ENCODE data around the gene GJA4. TPM values are rescaled to one million over a fixed set of nuclear protein-coding genes. Genes with fewer than 3 reads are reported as not detected.

GJA4 gene
- total RNA-seq, 1 donor from 2014 or later: 21.4 TPM

DNA sequence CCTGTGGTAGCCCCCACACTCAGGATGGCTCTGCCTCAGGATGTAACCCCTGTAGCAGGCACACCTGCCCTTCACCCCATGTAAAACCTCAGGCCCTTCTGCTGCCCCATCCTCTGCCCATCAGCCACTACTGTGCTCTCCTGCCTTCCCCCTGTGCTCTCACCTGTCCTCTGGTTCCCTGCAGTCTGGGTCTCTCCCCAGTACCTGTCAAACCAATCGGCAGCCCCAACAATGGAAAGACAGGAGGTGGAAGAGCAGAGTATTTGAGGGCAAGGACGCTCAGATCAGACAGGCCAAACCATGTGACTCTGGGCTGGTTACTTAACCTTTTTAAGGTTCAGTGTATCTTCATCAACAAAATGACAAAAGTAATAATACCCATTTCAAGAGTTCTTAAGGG lies 35.8 kb downstream of the GJA4 start:
- H3K27me3 ChIP-seq (ENCODE audit: control insufficient read depth in 3 of 3, insufficient read depth in 3 of 3, low read length in 3 of 3): no peaks in the 10 kb centered on the region
- H3K4me3 ChIP-seq (ENCODE audit: low read length in 3 of 3): no peak overlapping the region
- no peaks in the 10 kb centered on the region for H3K9me3 ChIP-seq (ENCODE audit: control insufficient read depth in 3 of 3, low read length in 3 of 3)
- H3K9ac ChIP-seq (ENCODE audit: low read depth in 1 of 3, low read length in 3 of 3): no peak overlapping the region
- H3K36me3 ChIP-seq (ENCODE audit: control insufficient read depth in 3 of 3, insufficient read depth in 3 of 3, low read length in 3 of 3): no peaks in the 10 kb centered on the region
- H3K27ac ChIP-seq (ENCODE audit: low read depth, low read length): no peak overlapping the region
- H3K4me1 ChIP-seq (ENCODE audit: control insufficient read depth in 3 of 3, insufficient read depth in 3 of 3, low read length in 3 of 3): peaks cover 0 to 6% (median 4%) of the 10 kb centered on the region in 3 donors

GRCh38 chr1:34829250-34829649 lies 36.5 kb downstream of the GJA4 start:
- H3K36me3 ChIP-seq (ENCODE audit: control insufficient read depth in 3 of 3, insufficient read depth in 3 of 3, low read length in 3 of 3): no peaks in the 10 kb centered on the region
- no peak overlapping the region for H3K9ac ChIP-seq (ENCODE audit: low read depth in 1 of 3, low read length in 3 of 3)
- H3K9me3 ChIP-seq (ENCODE audit: control insufficient read depth in 3 of 3, low read length in 3 of 3): no peaks in the 10 kb centered on the region
- peak overlapping the region; percentile 9 for H3K27ac ChIP-seq (ENCODE audit: low read depth, low read length)
- peaks cover 0 to 6% (median 4%) of the 10 kb centered on the region in 3 donors for H3K4me1 ChIP-seq (ENCODE audit: control insufficient read depth in 3 of 3, insufficient read depth in 3 of 3, low read length in 3 of 3)
- H3K4me3 ChIP-seq (ENCODE audit: low read length in 3 of 3): no peak overlapping the region
- H3K27me3 ChIP-seq (ENCODE audit: control insufficient read depth in 3 of 3, insufficient read depth in 3 of 3, low read length in 3 of 3): no peaks in the 10 kb centered on the region

DNA sequence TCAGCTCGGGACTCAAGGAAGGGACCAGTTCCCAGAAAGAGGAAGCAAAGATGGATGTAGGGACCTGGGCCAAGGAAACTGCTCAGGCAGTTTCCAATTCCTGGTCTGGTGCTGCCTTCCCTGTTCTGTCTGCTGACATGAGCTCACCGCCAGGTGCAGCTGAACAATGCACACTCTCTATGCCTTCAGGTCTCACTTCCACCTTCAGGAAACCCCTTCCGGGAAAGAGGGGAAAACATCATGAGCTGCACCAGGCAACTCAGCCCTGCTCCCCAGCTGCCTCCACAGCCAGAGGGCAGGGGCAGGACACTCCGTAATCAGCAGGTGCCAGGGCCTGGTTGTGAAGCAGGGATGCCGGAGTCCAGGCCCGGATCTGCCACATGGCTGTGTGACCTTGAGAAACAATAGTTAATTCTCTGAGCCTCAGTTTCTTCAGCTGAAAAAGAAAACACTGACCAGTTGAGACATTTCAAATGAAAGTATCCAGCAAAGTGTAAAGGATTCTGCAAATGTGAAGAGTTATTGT lies 39.0 kb downstream of the GJA4 start:
- Histone ChIP-seq H3K27ac (ENCODE audit: low read depth, low read length) (no peak overlapping the region), H3K27me3 (ENCODE audit: control insufficient read depth in 3 of 3, insufficient read depth in 3 of 3, low read length in 3 of 3) (no peaks in the 10 kb centered on the region), H3K36me3 (ENCODE audit: control insufficient read depth in 3 of 3, insufficient read depth in 3 of 3, low read length in 3 of 3) (no peaks in the 10 kb centered on the region), H3K9ac (ENCODE audit: low read depth in 1 of 3, low read length in 3 of 3) (no peak overlapping the region), H3K4me3 (ENCODE audit: low read length in 3 of 3) (no peak overlapping the region), H3K4me1 (ENCODE audit: control insufficient read depth in 3 of 3, insufficient read depth in 3 of 3, low read length in 3 of 3) (peaks cover 5 to 14% (median 11%) of the 10 kb centered on the region in 3 donors), H3K9me3 (ENCODE audit: control insufficient read depth in 3 of 3, low read length in 3 of 3) (no peaks in the 10 kb centered on the region)

DNA sequence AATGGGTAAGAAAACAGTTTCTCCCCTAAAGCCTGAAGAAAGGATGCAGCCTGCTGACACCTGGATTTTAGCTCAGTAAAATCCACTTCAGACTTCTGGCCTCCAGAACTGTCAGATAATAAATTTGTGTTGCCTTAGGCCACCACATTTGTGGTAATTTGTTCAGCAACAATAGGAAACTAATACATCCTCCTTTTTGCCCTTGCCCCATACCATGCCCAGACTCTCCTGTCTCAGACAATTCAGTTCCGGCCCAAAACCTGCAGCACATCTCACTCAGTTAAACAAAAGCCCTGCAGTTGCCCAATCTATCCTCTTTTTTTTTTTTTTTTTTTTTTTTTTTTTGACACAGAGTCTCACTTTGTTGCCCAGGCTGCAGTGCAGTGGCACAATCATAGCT lies 40.9 kb downstream of the GJA4 start:
- Histone ChIP-seq H3K27me3 (ENCODE audit: control insufficient read depth in 3 of 3, insufficient read depth in 3 of 3, low read length in 3 of 3) (no peaks in the 10 kb centered on the region), H3K9ac (ENCODE audit: low read depth in 1 of 3, low read length in 3 of 3) (no peak overlapping the region), H3K27ac (ENCODE audit: low read depth, low read length) (no peak overlapping the region), H3K4me3 (ENCODE audit: low read length in 3 of 3) (no peak overlapping the region), H3K36me3 (ENCODE audit: control insufficient read depth in 3 of 3, insufficient read depth in 3 of 3, low read length in 3 of 3) (no peaks in the 10 kb centered on the region), H3K9me3 (ENCODE audit: control insufficient read depth in 3 of 3, low read length in 3 of 3) (no peaks in the 10 kb centered on the region), H3K4me1 (ENCODE audit: control insufficient read depth in 3 of 3, insufficient read depth in 3 of 3, low read length in 3 of 3) (peaks cover 7 to 16% (median 15%) of the 10 kb centered on the region in 3 donors)

DNA sequence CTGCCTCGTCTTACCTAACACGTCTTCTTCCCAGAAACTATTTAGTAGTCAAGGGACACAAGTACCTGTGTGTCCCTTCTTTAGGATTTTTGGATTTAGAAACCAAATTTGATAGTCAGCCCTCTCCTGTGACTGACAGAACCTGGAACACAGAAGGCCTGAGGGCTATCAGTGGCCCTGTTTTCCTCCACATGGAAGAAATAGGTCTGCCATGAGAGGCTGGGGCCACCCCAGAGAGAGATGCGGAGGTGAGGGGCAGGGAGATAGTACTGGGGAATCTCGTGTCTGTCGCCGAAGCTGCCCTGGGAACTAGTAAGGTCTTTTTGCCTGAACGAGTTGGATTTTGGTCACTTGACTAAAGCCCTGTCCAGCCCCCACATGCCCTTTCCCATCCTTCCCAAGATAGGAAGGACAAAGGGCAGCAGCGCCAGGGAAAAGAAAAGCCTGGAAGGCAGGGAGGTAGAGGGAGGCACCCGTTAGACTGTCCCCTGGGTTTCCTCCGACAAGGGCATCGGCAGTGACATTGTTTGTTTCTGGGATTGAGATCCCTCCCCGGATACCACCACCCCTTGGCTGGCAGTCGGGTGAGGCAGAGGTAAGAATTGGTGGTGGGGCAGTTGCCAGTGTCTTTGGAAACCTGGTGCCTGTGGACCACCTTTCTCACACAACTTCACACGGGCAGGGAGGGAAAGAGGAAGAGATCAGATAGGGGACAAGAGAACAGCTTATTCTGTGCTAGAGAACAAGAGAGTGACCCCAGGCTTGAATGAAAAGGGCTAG lies 46.9 kb downstream of the GJA4 start:
- H3K4me3 ChIP-seq (ENCODE audit: low read length in 3 of 3): no peak overlapping the region
- peaks cover 12 to 35% (median 32%) of the 10 kb centered on the region in 3 donors for H3K4me1 ChIP-seq (ENCODE audit: control insufficient read depth in 3 of 3, insufficient read depth in 3 of 3, low read length in 3 of 3)
- H3K9me3 ChIP-seq (ENCODE audit: control insufficient read depth in 3 of 3, low read length in 3 of 3): no peaks in the 10 kb centered on the region
- H3K36me3 ChIP-seq (ENCODE audit: control insufficient read depth in 3 of 3, insufficient read depth in 3 of 3, low read length in 3 of 3): no peaks in the 10 kb centered on the region
- H3K27me3 ChIP-seq (ENCODE audit: control insufficient read depth in 3 of 3, insufficient read depth in 3 of 3, low read length in 3 of 3): no peaks in the 10 kb centered on the region
- no peak overlapping the region for H3K9ac ChIP-seq (ENCODE audit: low read depth in 1 of 3, low read length in 3 of 3)
- H3K27ac ChIP-seq (ENCODE audit: low read depth, low read length): no peak overlapping the region

DNA sequence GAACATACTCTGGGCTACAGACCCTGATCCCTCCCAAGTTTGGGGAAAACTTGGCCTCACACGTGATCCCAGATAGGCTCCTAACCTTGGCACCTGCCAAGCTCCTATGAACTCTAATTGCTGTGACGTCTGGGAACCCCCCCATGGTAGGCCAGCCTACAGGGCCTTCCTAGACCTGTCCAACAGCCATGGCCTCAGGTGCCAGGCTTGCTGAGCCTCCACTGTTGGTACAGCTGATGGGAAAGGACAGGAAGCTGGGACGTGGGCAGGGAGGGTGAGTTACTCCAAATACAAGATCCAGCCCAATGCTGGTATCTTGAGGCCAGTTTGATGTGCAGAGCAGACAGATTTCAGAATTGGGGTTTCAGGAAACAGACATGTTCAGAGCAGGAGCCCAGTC lies 47.6 kb downstream of the GJA4 start:
- Histone ChIP-seq H3K9ac (ENCODE audit: low read depth in 1 of 3, low read length in 3 of 3) (no peak overlapping the region), H3K9me3 (ENCODE audit: control insufficient read depth in 3 of 3, low read length in 3 of 3) (no peaks in the 10 kb centered on the region), H3K27ac (ENCODE audit: low read depth, low read length) (no peak overlapping the region), H3K27me3 (ENCODE audit: control insufficient read depth in 3 of 3, insufficient read depth in 3 of 3, low read length in 3 of 3) (no peaks in the 10 kb centered on the region), H3K36me3 (ENCODE audit: control insufficient read depth in 3 of 3, insufficient read depth in 3 of 3, low read length in 3 of 3) (no peaks in the 10 kb centered on the region), H3K4me3 (ENCODE audit: low read length in 3 of 3) (no peak overlapping the region), H3K4me1 (ENCODE audit: control insufficient read depth in 3 of 3, insufficient read depth in 3 of 3, low read length in 3 of 3) (peaks cover 19 to 36% (median 35%) of the 10 kb centered on the region in 3 donors)

DNA sequence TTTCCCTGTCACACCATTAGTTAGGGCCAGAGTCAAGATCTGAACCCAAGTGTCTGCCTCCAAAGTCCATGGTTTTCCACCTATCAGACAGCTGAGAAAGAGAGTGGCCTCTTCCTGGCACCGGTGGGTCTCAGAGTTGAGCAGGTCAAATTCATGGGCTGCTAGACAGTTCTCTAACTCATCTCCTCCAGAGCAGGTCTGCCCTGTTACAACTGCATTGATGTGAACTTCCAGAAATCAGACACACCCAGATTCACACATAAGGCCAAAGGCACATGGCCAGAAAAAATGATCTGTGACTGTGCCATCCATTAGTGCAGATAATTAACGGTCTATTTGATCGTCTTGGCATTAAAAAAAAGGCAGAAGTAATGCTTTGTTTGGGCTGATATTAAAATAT lies 49.3 kb downstream of the GJA4 start:
- Histone ChIP-seq H3K4me1 (ENCODE audit: control insufficient read depth in 3 of 3, insufficient read depth in 3 of 3, low read length in 3 of 3) (peaks cover 16 to 34% (median 30%) of the 10 kb centered on the region in 3 donors), H3K9ac (ENCODE audit: low read depth in 1 of 3, low read length in 3 of 3) (no peak overlapping the region), H3K36me3 (ENCODE audit: control insufficient read depth in 3 of 3, insufficient read depth in 3 of 3, low read length in 3 of 3) (no peaks in the 10 kb centered on the region), H3K9me3 (ENCODE audit: control insufficient read depth in 3 of 3, low read length in 3 of 3) (no peaks in the 10 kb centered on the region), H3K27ac (ENCODE audit: low read depth, low read length) (no peak overlapping the region), H3K27me3 (ENCODE audit: control insufficient read depth in 3 of 3, insufficient read depth in 3 of 3, low read length in 3 of 3) (no peaks in the 10 kb centered on the region), H3K4me3 (ENCODE audit: low read length in 3 of 3) (no peak overlapping the region)

- Histone ChIP-seq H3K4me1 (ENCODE audit: control insufficient read depth in 3 of 3, insufficient read depth in 3 of 3, low read length in 3 of 3) (peaks cover 18 to 33% (median 30%) of the 10 kb centered on the region in 3 donors), H3K9me3 (ENCODE audit: control insufficient read depth in 3 of 3, low read length in 3 of 3) (no peaks in the 10 kb centered on the region), H3K9ac (ENCODE audit: low read depth in 1 of 3, low read length in 3 of 3) (no peak overlapping the region), H3K27me3 (ENCODE audit: control insufficient read depth in 3 of 3, insufficient read depth in 3 of 3, low read length in 3 of 3) (no peaks in the 10 kb centered on the region), H3K27ac (ENCODE audit: low read depth, low read length) (peak overlapping the region; percentile 12), H3K4me3 (ENCODE audit: low read length in 3 of 3) (no peak overlapping the region), H3K36me3 (ENCODE audit: control insufficient read depth in 3 of 3, insufficient read depth in 3 of 3, low read length in 3 of 3) (no peaks in the 10 kb centered on the region)
These were observed 50.2 kb downstream of the GJA4 start for GRCh38 chr1:34842952-34843371.

GRCh38 chr1:34843392-34844251 lies 50.8 kb downstream of the GJA4 start:
- H3K36me3 ChIP-seq (ENCODE audit: control insufficient read depth in 3 of 3, insufficient read depth in 3 of 3, low read length in 3 of 3): no peaks in the 10 kb centered on the region
- peaks cover 18 to 33% (median 30%) of the 10 kb centered on the region in 3 donors for H3K4me1 ChIP-seq (ENCODE audit: control insufficient read depth in 3 of 3, insufficient read depth in 3 of 3, low read length in 3 of 3)
- H3K9me3 ChIP-seq (ENCODE audit: control insufficient read depth in 3 of 3, low read length in 3 of 3): no peaks in the 10 kb centered on the region
- H3K4me3 ChIP-seq (ENCODE audit: low read length in 3 of 3): no peak overlapping the region
- peak overlapping the region; percentile 12 for H3K27ac ChIP-seq (ENCODE audit: low read depth, low read length)
- peak overlapping the region in 1 of 3 donors; percentile 16 for H3K9ac ChIP-seq (ENCODE audit: low read depth in 1 of 3, low read length in 3 of 3)
- H3K27me3 ChIP-seq (ENCODE audit: control insufficient read depth in 3 of 3, insufficient read depth in 3 of 3, low read length in 3 of 3): no peaks in the 10 kb centered on the region

DNA sequence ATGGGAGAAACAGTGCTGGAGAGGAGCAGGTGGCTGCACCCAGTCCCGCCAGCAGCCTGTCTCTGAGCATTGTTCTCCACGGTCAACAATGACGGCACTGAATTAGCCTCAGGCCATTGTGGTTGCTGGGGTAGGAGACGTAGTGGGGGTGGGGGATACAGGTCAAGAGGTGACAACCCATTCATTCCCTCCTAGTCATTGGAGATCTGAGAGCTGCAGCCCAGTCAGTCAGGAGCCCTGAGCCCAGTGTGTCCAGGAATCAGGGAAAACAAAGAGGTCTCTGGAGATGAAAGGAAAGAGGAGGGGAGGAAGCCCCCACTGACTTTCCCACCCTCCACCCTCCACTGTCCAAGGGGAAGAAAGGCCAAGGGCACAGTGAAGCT lies 51.4 kb downstream of the GJA4 start:
- Histone ChIP-seq H3K4me3 (ENCODE audit: low read length in 3 of 3) (no peak overlapping the region), H3K9me3 (ENCODE audit: control insufficient read depth in 3 of 3, low read length in 3 of 3) (no peaks in the 10 kb centered on the region), H3K27me3 (ENCODE audit: control insufficient read depth in 3 of 3, insufficient read depth in 3 of 3, low read length in 3 of 3) (no peaks in the 10 kb centered on the region), H3K9ac (ENCODE audit: low read depth in 1 of 3, low read length in 3 of 3) (no peak overlapping the region), H3K27ac (ENCODE audit: low read depth, low read length) (no peak overlapping the region), H3K36me3 (ENCODE audit: control insufficient read depth in 3 of 3, insufficient read depth in 3 of 3, low read length in 3 of 3) (no peaks in the 10 kb centered on the region), H3K4me1 (ENCODE audit: control insufficient read depth in 3 of 3, insufficient read depth in 3 of 3, low read length in 3 of 3) (peaks cover 18 to 33% (median 30%) of the 10 kb centered on the region in 3 donors)
